MM.1S (cell line): ENCODE results near the gene BAK1.

Experiments used
- DNase-seq: peaks from one replicate; pipeline ENCODE4 v3.0.0-alpha.2; 2015
- H2AFZ ChIP-seq: fragments of 300-600 bp; sonication (generic); 2 replicates; pipeline ENCODE4 v1.6.0; 2016; ENCODE audit warnings: antibody characterized with exemption, low read length
- H3F3A ChIP-seq: fragments of 300-600 bp; sonication (generic); 2 replicates; pipeline ENCODE4 v1.6.1; 2016; ENCODE audit warnings: mild to moderate bottlenecking, antibody characterized with exemption, low read length, moderate library complexity, mixed read lengths; ENCODE audit not compliant: insufficient read depth
- H3K27ac ChIP-seq: fragments of 300-600 bp; sonication (generic); 2 replicates; pipeline ENCODE4 v1.5.1; 2016; ENCODE audit warnings: mild to moderate bottlenecking, low read length
- H3K27me3 ChIP-seq: fragments of 300-600 bp; sonication (generic); replicated peaks from 2 replicates; pipeline ENCODE4 v1.6.0; 2016; ENCODE audit warnings: low read length; ENCODE audit not compliant: insufficient read depth
- H3K36me3 ChIP-seq: fragments of 300-600 bp; sonication (generic); replicated peaks from 2 replicates; pipeline ENCODE4 v1.6.1; 2016; ENCODE audit warnings: mild to moderate bottlenecking, low read length, mixed read lengths; ENCODE audit not compliant: insufficient read depth
- H3K4me1 ChIP-seq: fragments of 300-600 bp; sonication (generic); 2 replicates; pipeline ENCODE4 v1.6.1; 2016; ENCODE audit warnings: low read length, mixed read lengths
- H3K4me2 ChIP-seq: fragments of 300-600 bp; sonication (generic); 2 replicates; pipeline ENCODE4 v1.6.0; 2016; ENCODE audit warnings: low read depth, low read length
- H3K4me3 ChIP-seq: fragments of 300-600 bp; sonication (generic); 2 replicates; pipeline ENCODE4 v1.5.1; 2016; ENCODE audit warnings: low read length, mixed read lengths
- H3K79me2 ChIP-seq: fragments of 300-600 bp; sonication (generic); 2 replicates; pipeline ENCODE4 v1.6.1; 2016; ENCODE audit warnings: mixed run types, low read length, mixed read lengths
- H3K9ac ChIP-seq: fragments of 300-600 bp; sonication (generic); 2 replicates; pipeline ENCODE4 v1.6.1; 2016; ENCODE audit warnings: low read length, mixed read lengths
- H3K9me2 ChIP-seq: fragments of 300-600 bp; sonication (generic); replicated peaks from 2 replicates; pipeline ENCODE4 v1.6.1; 2016; ENCODE audit warnings: mild to moderate bottlenecking, low read length, mixed read lengths; ENCODE audit not compliant: insufficient read depth
- H3K9me3 ChIP-seq: fragments of 300-600 bp; sonication (generic); replicated peaks from 2 replicates; pipeline ENCODE4 v1.6.1; 2016; ENCODE audit warnings: mild to moderate bottlenecking, low read length, mixed read lengths; ENCODE audit not compliant: insufficient read depth
- H4K20me1 ChIP-seq: fragments of 300-600 bp; sonication (generic); 2 replicates; pipeline ENCODE4 v1.6.1; 2016; ENCODE audit warnings: mild to moderate bottlenecking, low read length, moderate library complexity, mixed read lengths; ENCODE audit not compliant: insufficient read depth
- EZH2 ChIP-seq: fragments of 300-600 bp; sonication (generic); optimal IDR thresholded peaks from 2 replicates; pipeline ENCODE3; 2017; ENCODE audit warnings: low read depth, mild to moderate bottlenecking, antibody characterized with exemption, low read length, mixed read lengths
- EZH2phosphoT487 ChIP-seq: fragments of 300-600 bp; sonication (generic); IDR thresholded peaks from 2 replicates; pipeline ENCODE4 v1.6.1; 2018; ENCODE audit warnings: antibody characterized with exemption, low read length
- TF ChIP-seq, protein P1 (sequence below): fragments of 300-600 bp; sonication (generic); IDR thresholded peaks from 2 replicates; pipeline ENCODE4 v1.5.1; 2016; ENCODE audit warnings: antibody characterized with exemption, low read length, mixed read lengths

BAK1 gene

DNA sequence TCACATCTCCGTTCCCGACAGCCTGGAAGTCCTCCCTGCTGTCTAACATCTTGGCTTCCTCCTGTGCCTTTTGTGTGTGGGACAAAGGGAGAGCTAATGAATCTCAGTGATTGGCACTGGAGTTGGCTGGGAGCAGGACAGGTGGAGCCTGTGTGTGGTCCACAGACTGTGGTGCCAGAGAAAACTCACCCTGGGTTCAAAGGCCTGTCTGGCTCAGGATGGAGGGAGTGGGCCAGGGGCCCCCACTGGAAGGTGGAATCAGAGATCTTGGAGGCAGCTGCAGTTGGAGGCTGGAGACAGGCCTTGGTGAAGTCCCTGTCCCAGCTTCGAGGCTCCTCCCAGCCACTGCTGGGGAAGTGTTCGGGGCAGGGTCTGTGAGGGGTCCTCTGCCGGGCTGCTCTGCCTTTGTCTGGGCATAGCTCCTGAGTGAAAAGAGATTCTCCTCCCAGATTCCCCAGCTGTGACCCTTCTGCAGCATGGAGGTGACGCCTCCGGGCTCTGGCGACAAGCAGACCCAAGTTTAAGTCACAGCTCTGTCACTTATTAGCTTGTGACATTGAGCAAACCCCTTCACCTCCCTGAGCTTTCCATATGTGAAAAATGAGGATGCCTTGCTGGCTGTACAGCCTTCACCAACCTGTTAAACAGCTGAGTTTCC, 27.2 kb upstream of the BAK1 start:
- H3K4me2 ChIP-seq: no peak overlapping the region
- no peaks in the 10 kb centered on the region for H4K20me1 ChIP-seq
- no peak overlapping the region for H3K4me3 ChIP-seq
- no peaks in the 10 kb centered on the region for H3K36me3 ChIP-seq
- H3F3A ChIP-seq: no peaks in the 10 kb centered on the region
- H3K79me2 ChIP-seq: no peaks in the 10 kb centered on the region
- no peaks in the 10 kb centered on the region for H3K27me3 ChIP-seq
- no peaks in the 10 kb centered on the region for H3K9me3 ChIP-seq
- H3K9ac ChIP-seq: no peak overlapping the region
- DNase-seq: no peak
- TF ChIP-seq, protein P1, sequence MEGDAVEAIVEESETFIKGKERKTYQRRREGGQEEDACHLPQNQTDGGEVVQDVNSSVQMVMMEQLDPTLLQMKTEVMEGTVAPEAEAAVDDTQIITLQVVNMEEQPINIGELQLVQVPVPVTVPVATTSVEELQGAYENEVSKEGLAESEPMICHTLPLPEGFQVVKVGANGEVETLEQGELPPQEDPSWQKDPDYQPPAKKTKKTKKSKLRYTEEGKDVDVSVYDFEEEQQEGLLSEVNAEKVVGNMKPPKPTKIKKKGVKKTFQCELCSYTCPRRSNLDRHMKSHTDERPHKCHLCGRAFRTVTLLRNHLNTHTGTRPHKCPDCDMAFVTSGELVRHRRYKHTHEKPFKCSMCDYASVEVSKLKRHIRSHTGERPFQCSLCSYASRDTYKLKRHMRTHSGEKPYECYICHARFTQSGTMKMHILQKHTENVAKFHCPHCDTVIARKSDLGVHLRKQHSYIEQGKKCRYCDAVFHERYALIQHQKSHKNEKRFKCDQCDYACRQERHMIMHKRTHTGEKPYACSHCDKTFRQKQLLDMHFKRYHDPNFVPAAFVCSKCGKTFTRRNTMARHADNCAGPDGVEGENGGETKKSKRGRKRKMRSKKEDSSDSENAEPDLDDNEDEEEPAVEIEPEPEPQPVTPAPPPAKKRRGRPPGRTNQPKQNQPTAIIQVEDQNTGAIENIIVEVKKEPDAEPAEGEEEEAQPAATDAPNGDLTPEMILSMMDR: no peak
- no peak for TF ChIP-seq EZH2
- no peaks in the 10 kb centered on the region for H3K9me2 ChIP-seq
- no peak overlapping the region for H3K27ac ChIP-seq
- no peak overlapping the region for H2AFZ ChIP-seq
- H3K4me1 ChIP-seq: 0 out of 2 replicates have a peak, but pooled peaks cover 3% of the 10 kb centered on the region

GRCh38 chr6:33606642-33607041, 26.6 kb upstream of the BAK1 start:
- no peak overlapping the region for H3K9ac ChIP-seq
- no peaks in the 10 kb centered on the region for H3K9me3 ChIP-seq
- H3K79me2 ChIP-seq: no peaks in the 10 kb centered on the region
- no peaks in the 10 kb centered on the region for H3K36me3 ChIP-seq
- H3K27ac ChIP-seq: no peak overlapping the region
- 0 out of 2 replicates have a peak, but pooled peaks cover 3% of the 10 kb centered on the region for H3K4me1 ChIP-seq
- H3K27me3 ChIP-seq: no peaks in the 10 kb centered on the region
- H3K9me2 ChIP-seq: no peaks in the 10 kb centered on the region
- TF ChIP-seq EZH2 (no peak), EZH2phosphoT487 (no peak)
- TF ChIP-seq, protein P1: no peak
- H4K20me1 ChIP-seq: no peaks in the 10 kb centered on the region
- H2AFZ ChIP-seq: no peak overlapping the region
- no peaks in the 10 kb centered on the region for H3F3A ChIP-seq
- H3K4me2 ChIP-seq: no peak overlapping the region
- no peak for DNase-seq
- no peak overlapping the region for H3K4me3 ChIP-seq

GRCh38 chr6:33604941-33605854, 25.1 kb upstream of the BAK1 start:
- H3K27me3 ChIP-seq: no peaks in the 10 kb centered on the region
- H3K9ac ChIP-seq: no peak overlapping the region
- no peaks in the 10 kb centered on the region for H3K36me3 ChIP-seq
- TF ChIP-seq EZH2phosphoT487: no peak
- no peak for TF ChIP-seq EZH2
- TF ChIP-seq, protein P1: no peak
- DNase-seq: no peak
- no peak overlapping the region for H3K27ac ChIP-seq
- H3K9me3 ChIP-seq: no peaks in the 10 kb centered on the region
- H3K4me2 ChIP-seq: no peak overlapping the region
- no peak overlapping the region for H3K4me3 ChIP-seq
- no peak overlapping the region for H2AFZ ChIP-seq
- no peaks in the 10 kb centered on the region for H3F3A ChIP-seq
- H3K9me2 ChIP-seq: no peaks in the 10 kb centered on the region
- no peaks in the 10 kb centered on the region for H3K79me2 ChIP-seq
- 0 out of 2 replicates have a peak, but pooled peaks cover 3% of the 10 kb centered on the region for H3K4me1 ChIP-seq
- no peaks in the 10 kb centered on the region for H4K20me1 ChIP-seq
